A549 (cell line): ENCODE data around the gene NMRAL1.

Experiments
- CBX2 ChIP-seq: fragments of 200-600 bp; sonication (generic); IDR thresholded peaks from 2 replicates; pipeline ENCODE4 v1.6.1; 2016; ENCODE audit warnings: low read depth, mild to moderate bottlenecking, borderline replicate concordance
- CTCF ChIP-seq: fragments of >200 bp; sonication (Bioruptor Twin); formaldehyde crosslinking; IDR thresholded peaks from 3 replicates; pipeline ENCODE4 v1.5.1; 2016
- EHMT2 ChIP-seq: fragments of 200-600 bp; sonication (generic); IDR thresholded peaks from 2 replicates; pipeline ENCODE4 v1.6.1; 2016; ENCODE audit warnings: antibody characterized with exemption, low read depth, mild to moderate bottlenecking, moderate library complexity
- EP300 ChIP-seq, 2 experiments: fragments of >200 bp; sonication (Bioruptor Twin); formaldehyde crosslinking; IDR thresholded peaks; 2 replicates in 1 of 2; 3 replicates in 1 of 2; pipeline ENCODE4 v1.6.1; 2016 to 2017
- MAZ ChIP-seq: fragments of 150-350 bp; IDR thresholded peaks from 2 replicates; pipeline ENCODE4 v1.6.1; 2014; ENCODE audit warnings: antibody characterized with exemption, low read depth, low read length, borderline replicate concordance

DNA sequence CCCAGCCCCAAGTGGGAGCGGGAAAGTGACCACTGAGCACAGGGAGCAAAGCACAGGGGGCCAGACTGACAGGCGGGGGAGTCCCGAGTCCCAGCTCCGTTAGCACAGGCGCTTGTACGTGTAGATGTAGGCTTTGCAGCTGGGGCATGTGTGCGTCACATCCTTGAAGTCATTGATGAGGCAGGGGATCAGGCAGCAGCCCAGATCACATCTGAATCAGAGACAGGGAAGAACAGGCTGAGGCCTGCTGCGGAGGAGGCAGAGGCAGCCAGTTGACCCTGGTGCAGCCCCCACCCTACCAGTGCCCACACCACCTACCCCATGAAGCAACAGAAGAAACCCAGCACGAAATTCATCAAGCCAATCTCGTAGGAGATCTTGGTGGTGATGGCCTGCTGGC, 38.0 kb upstream of the NMRAL1 start:
- TF ChIP-seq CTCF (no peak), EP300 (IDR thresholded peaks at IDR 0.05) (no peak), MAZ (no peak), CBX2 (no peak), EHMT2 (no peak)
